Stimulated activated CD4-positive, alpha-beta T cell treated with anti-CD3 and anti-CD28 coated beads, TNF-alpha, amount 100 ng/mL, for 48 hours (primary cell): ENCODE results near the gene PLA2G6.

Experiments used
- DNase-seq, 3 donors: peaks; one replicate each; pipeline ENCODE4 v3.0.0-alpha.2; 2020; ENCODE audit warnings: low read depth in 3 of 3

PLA2G6 gene

DNA sequence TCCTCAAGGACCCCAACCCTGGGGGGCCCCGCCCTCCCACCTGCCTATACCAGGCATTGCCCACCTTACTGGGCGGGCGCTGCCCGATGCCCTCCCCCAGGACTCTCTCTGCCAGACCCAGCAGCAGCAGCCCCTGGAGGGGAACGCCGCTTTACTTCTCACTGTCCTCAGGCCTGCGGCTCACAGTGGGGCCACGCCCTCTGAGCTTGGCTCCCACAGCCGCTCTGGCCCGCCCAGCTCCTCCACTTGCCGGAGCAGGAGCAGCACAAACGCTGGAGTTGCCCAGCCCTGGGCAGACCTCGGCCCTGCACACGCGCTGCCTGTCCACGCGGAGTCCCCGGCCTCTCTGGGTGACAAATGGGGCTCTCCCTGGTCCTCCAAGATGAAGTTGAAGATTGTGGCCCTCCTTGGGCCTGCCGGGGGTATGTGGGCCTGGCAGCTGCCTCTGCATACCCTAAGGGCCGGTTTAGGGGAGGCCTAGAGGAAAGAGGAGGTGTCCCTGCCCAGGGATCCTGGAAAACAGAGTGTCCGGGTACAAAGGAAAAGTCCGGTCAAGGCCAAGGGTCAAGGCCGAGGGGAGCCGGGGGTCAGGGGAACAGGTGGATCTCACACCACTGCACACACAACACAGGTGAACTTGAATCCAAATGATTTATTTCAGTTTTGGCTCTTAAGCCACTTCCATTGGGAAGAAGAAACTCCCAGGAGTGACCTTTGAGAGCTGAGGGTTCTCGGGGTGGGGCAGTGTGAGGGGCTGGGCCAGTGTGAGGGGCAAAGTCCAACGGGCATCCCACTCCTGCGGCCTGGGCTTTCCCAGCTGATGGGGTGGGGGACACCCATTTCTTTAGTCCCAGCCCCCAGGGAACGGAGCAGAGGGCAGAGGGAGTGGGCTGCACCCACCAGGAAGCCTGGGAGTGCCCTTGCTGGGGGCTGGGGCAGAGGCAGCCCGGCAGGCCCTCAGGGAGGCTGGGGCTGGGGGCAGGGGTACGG is 70.5 kb downstream of the PLA2G6 start:
- no peak for DNase-seq

GRCh38 chr22:38110008-38110862 is 71.4 kb downstream of the PLA2G6 start, which contains the start of gene BAIAP2L2:
BAIAP2L2 (minus strand) TSS chr22:38110684; CDS start chr22:38110525, 159 bp downstream.
- DNase-seq = no peak

- DNase-seq = no peak
These were observed 72.1 kb downstream of the PLA2G6 start for GRCh38 chr22:38109371-38110001.

DNA sequence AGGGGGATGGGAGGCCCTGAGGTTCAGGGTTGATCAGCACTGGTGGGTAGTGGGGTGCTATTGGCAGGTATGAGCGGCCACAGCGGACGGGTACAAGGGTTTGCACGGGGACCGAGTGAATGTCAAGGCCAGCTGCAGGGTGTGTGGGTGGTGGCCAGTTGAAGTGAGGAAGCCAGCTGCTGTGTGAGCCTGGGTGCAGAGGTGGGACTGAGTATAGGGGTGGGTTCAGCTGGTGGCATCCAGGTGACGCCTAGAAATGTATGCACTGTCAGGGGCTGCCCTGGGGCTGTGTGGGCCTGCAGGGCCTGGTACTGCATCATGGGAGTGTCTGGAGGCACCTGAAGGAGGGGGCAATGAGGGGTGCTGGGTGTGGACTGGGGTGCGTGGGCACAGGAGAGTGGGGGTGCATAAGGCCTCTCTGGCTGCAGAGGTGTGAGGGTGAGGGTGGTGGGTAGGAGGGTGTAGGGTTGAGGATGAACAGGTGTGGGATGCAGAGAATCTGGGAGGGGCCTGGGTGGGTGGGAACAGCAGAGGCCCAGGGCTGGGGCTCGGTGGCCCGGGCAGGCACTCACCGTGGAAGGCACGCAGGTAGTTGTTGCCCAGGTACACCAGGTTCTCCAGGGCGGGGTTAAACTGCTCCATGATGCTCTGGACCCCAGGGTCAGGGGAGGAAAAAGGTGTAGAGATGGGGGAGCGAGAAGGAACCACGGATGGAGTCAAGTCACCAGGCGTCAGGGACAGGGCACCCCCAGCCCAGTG is 72.9 kb downstream of the PLA2G6 start:
- no peak for DNase-seq

DNA sequence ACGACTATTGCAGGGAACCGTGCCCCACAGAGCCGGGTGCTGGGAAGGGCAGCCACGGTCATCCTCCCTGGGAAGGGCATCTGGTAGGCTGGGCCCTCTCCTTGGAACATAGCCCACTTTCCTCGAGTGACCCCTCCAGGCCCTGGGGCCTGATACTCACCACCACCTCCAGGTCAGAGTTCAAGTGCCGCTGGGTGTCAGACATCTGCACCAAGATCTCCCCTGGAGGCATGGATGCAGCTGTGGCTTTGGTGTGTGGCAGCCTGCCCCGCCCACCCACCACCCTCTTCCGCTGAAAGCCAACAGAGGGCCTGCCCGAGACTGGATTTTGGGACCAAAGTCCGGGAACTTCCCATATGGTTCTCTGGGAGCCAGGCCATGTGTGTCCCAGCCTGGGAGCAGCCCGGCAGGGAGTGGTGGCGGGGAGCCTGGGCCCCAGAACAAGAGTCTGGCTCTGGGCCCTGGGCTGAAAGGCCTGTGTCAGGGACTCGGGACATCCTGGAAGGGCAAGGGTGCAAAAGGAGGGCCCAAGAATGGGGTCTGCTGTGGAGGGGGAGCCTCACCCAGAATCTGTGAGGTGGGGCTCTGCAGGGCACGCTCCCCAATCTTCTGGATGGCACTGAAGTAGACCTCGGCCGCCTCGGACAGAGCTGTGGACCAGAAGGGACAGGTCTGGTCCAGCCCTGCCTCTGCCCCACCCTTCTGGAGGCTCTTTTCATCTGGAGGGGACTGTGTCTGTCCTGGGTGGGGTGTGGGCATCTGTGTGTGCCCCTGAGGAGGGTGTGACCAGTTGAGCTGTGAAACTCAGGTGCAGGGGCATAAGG is 73.7 kb downstream of the PLA2G6 start:
- DNase-seq = no peak

GRCh38 chr22:38106814-38107578 is 74.6 kb downstream of the PLA2G6 start:
- no peak for DNase-seq

GRCh38 chr22:38104084-38104483 is 77.5 kb downstream of the PLA2G6 start:
- DNase-seq = no peak

DNA sequence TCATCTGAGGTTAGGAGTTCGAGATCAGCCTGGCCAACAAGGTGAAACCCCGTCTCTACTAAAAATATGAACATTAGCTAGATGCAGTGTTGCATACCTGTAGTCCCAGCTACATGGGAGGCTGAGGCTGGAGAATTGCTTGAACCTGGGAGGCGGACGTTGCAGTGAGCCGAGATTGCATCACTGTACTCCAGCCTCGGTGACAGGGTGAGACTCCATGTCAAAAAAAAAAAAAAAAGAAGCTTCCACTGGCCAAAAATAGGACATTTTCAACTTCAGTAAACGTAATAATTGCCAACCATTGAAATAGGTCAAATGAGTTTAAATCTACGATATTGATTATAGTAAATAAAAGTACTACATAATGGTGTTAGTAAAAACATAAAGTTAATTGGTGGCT is 78.0 kb downstream of the PLA2G6 start:
- DNase-seq = no peak

GRCh38 chr22:38098410-38099249 is 83.0 kb downstream of the PLA2G6 start:
- DNase-seq = no peak

DNA sequence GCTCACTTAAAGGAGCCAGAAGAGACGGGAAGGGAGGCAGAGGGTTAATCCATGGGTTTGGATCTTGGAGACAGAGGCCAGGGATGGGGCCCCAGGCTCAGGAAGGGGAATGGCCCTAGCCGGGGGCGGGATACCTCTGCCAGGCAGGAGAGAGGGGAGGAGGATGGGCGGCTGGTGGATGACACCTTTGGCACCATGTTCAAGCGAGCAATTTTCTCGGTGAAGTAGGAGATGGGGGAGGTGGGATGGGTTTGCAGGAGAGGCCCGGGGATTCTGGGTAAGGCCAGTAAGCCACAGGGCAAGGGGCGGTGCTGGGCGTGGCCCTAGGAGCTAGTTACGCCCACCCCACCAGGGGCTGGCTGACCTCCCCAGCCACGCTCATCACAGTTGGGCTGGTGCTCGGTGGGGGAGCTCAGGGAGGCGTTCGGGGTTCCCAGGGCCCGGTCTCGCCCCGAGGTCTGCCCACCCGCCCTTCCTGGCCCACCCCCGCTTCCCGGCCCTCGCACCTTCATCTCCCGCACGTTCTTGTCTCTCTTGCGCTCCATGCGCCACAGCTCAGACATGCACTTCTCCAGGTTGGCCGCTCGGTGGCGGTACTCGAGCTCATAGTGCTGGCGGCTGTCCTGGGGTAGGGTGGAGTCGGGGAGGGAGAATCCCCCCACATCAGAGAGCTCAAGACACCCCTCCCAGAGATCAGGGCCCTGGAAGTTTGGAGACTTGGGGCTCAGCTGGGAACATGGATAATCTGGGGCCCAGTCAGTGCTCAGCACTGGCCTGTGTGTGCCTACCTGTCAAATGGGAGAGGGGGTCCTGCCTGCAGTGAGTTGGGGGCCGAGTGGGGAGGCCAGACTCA is 83.8 kb downstream of the PLA2G6 start:
- no peak for DNase-seq

- DNase-seq = no peak
These were observed 84.6 kb downstream of the PLA2G6 start for GRCh38 chr22:38097058-38097457.

DNA sequence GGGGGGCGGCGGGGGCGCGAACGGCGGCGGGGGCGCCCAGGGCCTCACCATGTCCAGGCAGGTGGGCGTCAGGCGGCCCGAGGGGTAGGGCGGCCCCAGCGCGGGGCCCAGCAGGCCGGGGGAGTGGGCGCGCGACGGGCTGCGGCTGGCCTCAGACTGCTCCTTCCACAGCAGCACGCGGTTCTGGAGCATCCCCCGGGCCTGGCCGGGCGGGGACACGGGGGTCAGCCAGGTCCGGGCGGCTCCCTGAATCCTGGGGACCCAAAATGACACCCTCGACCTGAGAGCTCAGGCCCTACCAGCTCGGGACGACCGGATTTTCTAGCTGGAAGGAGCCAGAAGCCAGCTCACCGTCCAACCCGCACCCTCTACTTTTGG is 92.2 kb downstream of the PLA2G6 start:
- no peak for DNase-seq

DNA sequence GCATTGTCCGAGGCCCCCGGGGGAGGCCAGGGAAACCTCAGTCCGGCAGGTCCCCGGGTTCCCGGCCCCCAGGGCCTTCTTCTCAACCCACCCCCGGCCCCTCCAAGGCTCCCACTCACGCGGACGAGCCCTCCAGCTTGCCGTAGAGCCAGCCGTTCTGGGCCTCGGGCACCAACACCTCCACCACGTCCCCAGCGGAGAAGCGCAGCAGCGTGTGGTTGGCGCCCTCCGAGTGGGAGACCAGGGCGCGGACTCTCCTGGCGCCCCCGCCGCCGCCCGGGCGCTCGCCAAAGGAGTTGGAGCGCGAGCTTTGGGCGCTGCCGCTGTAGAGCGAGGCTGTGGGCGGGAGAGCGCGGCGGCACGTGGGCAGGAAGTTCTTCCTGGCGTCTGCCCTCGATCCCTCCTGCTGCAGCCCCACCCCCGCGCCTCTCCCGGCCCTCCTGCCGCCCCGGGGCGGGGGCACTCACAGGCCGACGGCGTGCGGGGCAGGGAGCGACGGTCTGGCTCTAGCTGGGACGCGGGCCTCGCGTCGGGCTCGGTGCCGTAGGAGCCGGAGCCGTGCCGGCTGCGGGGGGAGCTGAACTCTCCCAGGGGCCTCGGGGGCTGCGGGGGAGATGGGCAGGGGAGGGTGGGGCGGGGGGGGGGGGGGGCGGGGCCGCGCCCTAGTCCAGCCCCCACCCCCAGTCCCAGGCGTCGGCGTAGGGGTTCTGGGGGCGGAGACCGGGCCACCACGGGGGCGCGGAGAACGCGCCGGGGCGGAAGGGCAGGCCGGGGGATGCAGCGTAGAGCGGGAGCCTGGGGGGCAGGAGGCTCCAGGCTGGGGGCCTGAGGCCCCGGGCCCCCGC is 92.8 kb downstream of the PLA2G6 start:
- DNase-seq = no peak

GRCh38 chr22:38087855-38088254 is 93.8 kb downstream of the PLA2G6 start:
- no peak for DNase-seq

- DNase-seq = no peak
These were observed 94.7 kb downstream of the PLA2G6 start for GRCh38 chr22:38086942-38087341.

DNA sequence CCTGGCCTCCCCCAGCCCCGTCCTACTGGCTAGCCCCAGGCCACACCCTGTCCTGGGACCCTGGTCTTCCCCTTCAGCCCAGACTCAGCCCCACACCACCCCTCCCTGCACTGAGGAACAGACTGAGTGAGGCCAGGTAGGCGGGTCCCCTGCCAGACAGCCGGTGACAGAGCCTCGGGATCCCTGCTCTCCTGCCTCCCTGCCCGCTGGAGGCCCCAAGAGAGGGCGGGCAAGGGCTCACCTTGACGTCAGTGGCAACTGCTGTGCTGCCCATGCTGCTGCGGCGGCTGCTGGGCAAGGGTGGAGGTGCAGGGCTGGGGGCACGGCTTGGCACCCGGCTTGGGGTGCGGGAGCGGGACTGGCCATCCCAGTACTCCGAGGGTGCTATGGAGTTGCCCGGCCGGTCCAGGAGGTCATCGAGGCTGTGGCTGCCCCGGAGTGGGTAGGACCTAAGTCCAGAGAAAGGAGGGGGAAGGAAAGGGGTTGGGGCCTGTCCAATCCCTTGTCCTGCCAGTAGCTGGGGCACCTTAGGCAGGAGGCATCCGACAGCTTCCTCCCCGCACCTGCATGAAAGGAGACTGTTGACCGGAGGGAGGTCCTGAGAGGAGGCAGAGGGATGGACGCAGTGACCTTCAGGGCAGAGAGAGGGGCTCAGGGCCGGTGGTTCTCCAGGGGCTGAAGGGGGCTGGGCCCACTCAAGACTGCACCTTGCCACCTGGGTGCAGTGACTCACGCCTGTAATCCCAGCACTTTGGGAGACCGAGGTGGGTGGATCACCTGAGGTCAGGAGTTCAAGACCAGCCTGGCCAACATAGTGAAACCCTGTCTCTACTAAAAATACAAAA is 95.4 kb downstream of the PLA2G6 start:
- DNase-seq = no peak
